HG02884 (cell line): ENCODE measurements around the gene BTBD16.

Experiments
- ATAC-seq: cut with Tn5 transposase; IDR thresholded peaks from one replicate; pipeline ENCODE4 v1.9.1; 2021; ENCODE audit warnings: mild to moderate bottlenecking, moderate library complexity; ENCODE audit not compliant: unreplicated experiment

The BTBD16 gene

GRCh38 chr10:122267849-122268737 is 3.0 kb upstream of the BTBD16 start:
- peak; percentile 83 for ATAC-seq

GRCh38 chr10:122269059-122269687 is 1.9 kb upstream of the BTBD16 start:
- ATAC-seq: no peak

GRCh38 chr10:122273966-122274545 is 3.0 kb downstream of the BTBD16 start:
- no peak for ATAC-seq

- no peak for ATAC-seq
These were observed 5.6 kb downstream of the BTBD16 start for GRCh38 chr10:122276611-122277208.

- no peak for ATAC-seq
These were observed 6.5 kb downstream of the BTBD16 start for GRCh38 chr10:122277526-122278136.

- ATAC-seq: no peak
These were observed 8.6 kb downstream of the BTBD16 start for GRCh38 chr10:122279725-122280141.

GRCh38 chr10:122280156-122280555 is 9.1 kb downstream of the BTBD16 start:
- ATAC-seq: no peak

- ATAC-seq: no peak
These were observed 10.0 kb downstream of the BTBD16 start for GRCh38 chr10:122281018-122281626.

GRCh38 chr10:122281751-122282150 is 10.7 kb downstream of the BTBD16 start:
- no peak for ATAC-seq

- no peak for ATAC-seq
These were observed 11.2 kb downstream of the BTBD16 start for GRCh38 chr10:122282253-122282671.

GRCh38 chr10:122282909-122283308 is 11.8 kb downstream of the BTBD16 start:
- ATAC-seq: no peak

GRCh38 chr10:122285506-122286444 is 14.7 kb downstream of the BTBD16 start:
- no peak for ATAC-seq

- ATAC-seq: no peak
These were observed 15.8 kb downstream of the BTBD16 start for GRCh38 chr10:122286867-122287266.

- no peak for ATAC-seq
These were observed 16.5 kb downstream of the BTBD16 start for GRCh38 chr10:122287570-122287969.

- ATAC-seq: no peak
These were observed 17.2 kb downstream of the BTBD16 start for GRCh38 chr10:122288262-122288661.

- no peak for ATAC-seq
These were observed 17.8 kb downstream of the BTBD16 start for GRCh38 chr10:122288917-122289316.

- ATAC-seq: no peak
These were observed 19.2 kb downstream of the BTBD16 start for GRCh38 chr10:122290334-122290733.

- no peak for ATAC-seq
These were observed 19.9 kb downstream of the BTBD16 start for GRCh38 chr10:122290833-122291532.

GRCh38 chr10:122291739-122292138 is 20.6 kb downstream of the BTBD16 start:
- ATAC-seq: no peak
